Tibial artery (tissue), 4 donors: ENCODE data around the gene DVL1.

Source experiments
- DNase-seq, 2 donors: peaks; one replicate each; pipeline ENCODE4 v3.0.0-alpha.2; 2019
- H3K27ac ChIP-seq, 2 donors: fragments of 200-600 bp; sonication (generic) in 1 of 2; 1 replicate in 1 of 2; 2 replicates in 1 of 2; pipeline ENCODE4 v1.5.1; 2018 to 2019; ENCODE audit warnings: mild to moderate bottlenecking in 1 of 2
- H3K27me3 ChIP-seq, 2 donors: fragments of 200-600 bp; sonication (generic) in 1 of 2; one replicate each; pipeline versions ENCODE4 v1.5.1 to v1.6.0; 2016 to 2019
- H3K36me3 ChIP-seq, 3 donors: fragments of 200-600 bp; sonication (generic) in 2 of 3; one replicate each; pipeline ENCODE4 v1.5.1; 2016 to 2019; ENCODE audit warnings: mild to moderate bottlenecking in 2 of 3
- H3K4me1 ChIP-seq, 4 donors: fragments of 200-600 bp; sonication (generic) in 2 of 4; 1 replicate in 3 of 4; 2 replicates in 1 of 4; pipeline ENCODE4 v1.5.1; 2016 to 2019
- H3K4me3 ChIP-seq, 2 donors: fragments of 200-600 bp; sonication (generic) in 1 of 2; 1 replicate in 1 of 2; 2 replicates in 1 of 2; pipeline ENCODE4 v1.5.1; 2018 to 2019; ENCODE audit warnings: mild to moderate bottlenecking in 2 of 2
- H3K9me3 ChIP-seq, 3 donors: fragments of 200-600 bp; sonication (generic) in 1 of 3; one replicate each; pipeline ENCODE4 v1.5.1; 2016 to 2019
- CTCF ChIP-seq, 2 experiments: fragments of 200-600 bp in 1 of 2; fragments of 450-650 bp in 1 of 2; IDR thresholded peaks; one replicate each; pipeline ENCODE4 v1.5.1; 2017 to 2019; ENCODE audit warnings: antibody characterized with exemption in 2 of 2, mild to moderate bottlenecking in 1 of 2, moderate library complexity in 1 of 2
- intact Hi-C: fragments of 100-400 bp; cut with DNase I; formaldehyde crosslinking; loops from one replicate; pipeline ENCODE4 v1.15.0; 2023; ENCODE audit warnings: low total_unique reads

Gene DVL1

GRCh38 chr1:1393428-1393827, 44.2 kb upstream of the DVL1 start:
- no peak for TF ChIP-seq CTCF (IDR thresholded peaks at IDR 0.05)
- Histone ChIP-seq H3K27ac (no peak overlapping the region), H3K4me3 (no peak overlapping the region), H3K27me3 (no peaks in the 10 kb centered on the region), H3K9me3 (no peaks in the 10 kb centered on the region), H3K4me1 (peaks cover 0 to 24% (median 15%) of the 10 kb centered on the region in 4 donors), H3K36me3 (peaks cover 79 to 96% (median 92%) of the 10 kb centered on the region in 3 donors)
- DNase-seq, result no peak
- intact Hi-C loops, result no loop called here

GRCh38 chr1:1393014-1393413, 43.8 kb upstream of the DVL1 start:
- Histone ChIP-seq H3K27me3 (no peaks in the 10 kb centered on the region), H3K9me3 (no peaks in the 10 kb centered on the region), H3K36me3 (peaks cover 83 to 100% (median 96%) of the 10 kb centered on the region in 3 donors), H3K4me3 (no peak overlapping the region), H3K27ac (no peak overlapping the region), H3K4me1 (peaks cover 0 to 20% (median 11%) of the 10 kb centered on the region in 4 donors)
- intact Hi-C loops, result no loop called here
- no peak for DNase-seq
- TF ChIP-seq CTCF (IDR thresholded peaks at IDR 0.05), result no peak

GRCh38 chr1:1391225-1391624, 42.0 kb upstream of the DVL1 start:
- DNase-seq, result no peak
- intact Hi-C loops, result no loop called here

GRCh38 chr1:1390675-1391074, 41.5 kb upstream of the DVL1 start:
- no peaks in the 10 kb centered on the region for H3K9me3 ChIP-seq
- H3K27ac ChIP-seq, result no peak overlapping the region
- no peak for DNase-seq
- TF ChIP-seq CTCF (IDR thresholded peaks at IDR 0.05), result no peak
- no peaks in the 10 kb centered on the region for H3K27me3 ChIP-seq
- no peaks in the 10 kb centered on the region for H3K4me1 ChIP-seq
- no peak overlapping the region for H3K4me3 ChIP-seq
- intact Hi-C loops, result no loop called here
- peaks cover 94 to 100% (median 100%) of the 10 kb centered on the region in 3 donors for H3K36me3 ChIP-seq

More at GRCh38 chr1:1391225-1391624, 42.0 kb upstream of the DVL1 start:
- H3K27ac ChIP-seq, result no peak overlapping the region
- H3K4me1 ChIP-seq, result peaks cover 0 to 5% (median 0%) of the 10 kb centered on the region in 4 donors
- no peak overlapping the region for H3K4me3 ChIP-seq
- no peak for TF ChIP-seq CTCF (IDR thresholded peaks at IDR 0.05)
- H3K36me3 ChIP-seq, result peaks cover 88 to 100% (median 100%) of the 10 kb centered on the region in 3 donors
- no peaks in the 10 kb centered on the region for H3K27me3 ChIP-seq
- H3K9me3 ChIP-seq, result no peaks in the 10 kb centered on the region

GRCh38 chr1:1388078-1388472, 38.9 kb upstream of the DVL1 start:
- H3K4me1 ChIP-seq, result no peaks in the 10 kb centered on the region
- TF ChIP-seq CTCF (IDR thresholded peaks at IDR 0.05), result no peak
- peaks cover 75 to 86% (median 79%) of the 10 kb centered on the region in 3 donors for H3K36me3 ChIP-seq
- H3K27me3 ChIP-seq, result no peaks in the 10 kb centered on the region
- DNase-seq, result no peak
- H3K4me3 ChIP-seq, result no peak overlapping the region
- no peaks in the 10 kb centered on the region for H3K9me3 ChIP-seq
- intact Hi-C loops, result no loop called here
- no peak overlapping the region for H3K27ac ChIP-seq
